HG03025 (cell line): ENCODE data around the gene DACT3.

ENCODE experiments used
- ATAC-seq: cut with Tn5 transposase; IDR thresholded peaks from one replicate; pipeline ENCODE4 v1.9.1; 2021; ENCODE audit warnings: mild to moderate bottlenecking, moderate library complexity; ENCODE audit not compliant: unreplicated experiment, low FRiP score

Gene DACT3

GRCh38 chr19:46661020-46661731 is at the start of gene DACT3:
Gene DACT3, minus strand, starts transcription at chr19:46661182. Its CDS starts 118 bp downstream, at chr19:46661064.
- peak; percentile 89 for ATAC-seq

GRCh38 chr19:46710687-46711086 is 49.7 kb upstream of the DACT3 start:
- ATAC-seq, result no peak

GRCh38 chr19:46704379-46705076 is 43.5 kb upstream of the DACT3 start:
- ATAC-seq, result no peak

- ATAC-seq, result no peak
Measured at GRCh38 chr19:46700704-46701103, 39.7 kb upstream of the DACT3 start.

- ATAC-seq, result no peak
Measured at GRCh38 chr19:46698395-46699321, 37.7 kb upstream of the DACT3 start.

- ATAC-seq, result no peak
Measured at GRCh38 chr19:46697204-46697960, 36.4 kb upstream of the DACT3 start.

GRCh38 chr19:46696866-46697203 is 35.9 kb upstream of the DACT3 start:
- ATAC-seq, result no peak

GRCh38 chr19:46696052-46696451 is 35.1 kb upstream of the DACT3 start:
- no peak for ATAC-seq

GRCh38 chr19:46693760-46694159 is 32.8 kb upstream of the DACT3 start:
- ATAC-seq, result no peak

- ATAC-seq, result no peak
Measured at GRCh38 chr19:46692918-46693722, 32.1 kb upstream of the DACT3 start.

GRCh38 chr19:46691948-46692347 is 31.0 kb upstream of the DACT3 start:
- ATAC-seq, result no peak

- ATAC-seq, result no peak
Measured at GRCh38 chr19:46691104-46691503, 30.1 kb upstream of the DACT3 start.

GRCh38 chr19:46689358-46689757 is 28.4 kb upstream of the DACT3 start:
- ATAC-seq, result no peak

- ATAC-seq, result no peak
Measured at GRCh38 chr19:46687438-46688145, 26.6 kb upstream of the DACT3 start.

- ATAC-seq, result no peak
Measured at GRCh38 chr19:46685189-46685588, 24.2 kb upstream of the DACT3 start.

GRCh38 chr19:46678110-46678732 is 17.2 kb upstream of the DACT3 start:
- ATAC-seq, result no peak

GRCh38 chr19:46674416-46675178 is 13.6 kb upstream of the DACT3 start:
- ATAC-seq, result no peak

- no peak for ATAC-seq
Measured at GRCh38 chr19:46670813-46671212, 9.8 kb upstream of the DACT3 start.
